OCI-LY3 (cell line): Measurements from ENCODE around the gene MRPL20.

Experiments
- CTCF ChIP-seq: fragments of 200-600, 300-600 bp; sonication (generic); IDR thresholded peaks from 2 replicates; pipeline ENCODE4 v1.5.1; 2014; ENCODE audit warnings: antibody characterized with exemption, low read length, low read depth
- EZH2phosphoT487 ChIP-seq: fragments of 200-600 bp; shearing (Covaris generic); IDR thresholded peaks from 2 replicates; pipeline ENCODE4 v1.6.1; 2018; ENCODE audit warnings: antibody characterized with exemption, mixed run types, low read depth

DNA sequence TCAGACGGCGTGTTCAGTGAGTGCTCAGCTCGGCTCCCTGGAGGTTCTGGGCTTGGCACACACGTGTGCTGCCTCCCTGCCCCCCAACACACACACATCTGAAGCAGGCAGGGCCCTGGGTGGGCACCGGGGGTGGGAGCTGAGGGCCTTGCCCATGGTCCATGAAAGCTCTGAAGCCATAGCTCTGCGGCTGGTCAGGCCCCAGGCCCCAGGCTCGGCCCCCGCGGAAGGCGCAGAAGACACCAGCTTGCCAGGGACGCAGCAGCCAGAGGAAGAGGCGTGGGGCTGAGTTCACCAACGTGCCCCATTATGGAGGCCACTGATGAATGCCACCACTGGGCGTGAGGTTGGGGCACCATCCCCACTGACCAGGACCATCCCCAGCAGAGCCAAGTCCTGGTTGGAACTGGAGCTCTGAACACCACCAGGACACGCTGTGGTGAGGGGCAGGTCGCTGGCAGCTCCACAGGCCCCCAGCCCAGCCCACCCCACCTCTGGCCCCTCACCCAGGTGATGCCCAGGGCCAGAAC is 36.3 kb downstream of the MRPL20 start:
- TF ChIP-seq CTCF (no peak), EZH2phosphoT487 (no peak)
